ENCODE measurements around the gene BRAP.
"Not testable (repeated sequence)": the region's sequence is repeated elsewhere in the genome, so short reads cannot be mapped to it uniquely, and the experiment has no call there.

The BRAP gene

DNA sequence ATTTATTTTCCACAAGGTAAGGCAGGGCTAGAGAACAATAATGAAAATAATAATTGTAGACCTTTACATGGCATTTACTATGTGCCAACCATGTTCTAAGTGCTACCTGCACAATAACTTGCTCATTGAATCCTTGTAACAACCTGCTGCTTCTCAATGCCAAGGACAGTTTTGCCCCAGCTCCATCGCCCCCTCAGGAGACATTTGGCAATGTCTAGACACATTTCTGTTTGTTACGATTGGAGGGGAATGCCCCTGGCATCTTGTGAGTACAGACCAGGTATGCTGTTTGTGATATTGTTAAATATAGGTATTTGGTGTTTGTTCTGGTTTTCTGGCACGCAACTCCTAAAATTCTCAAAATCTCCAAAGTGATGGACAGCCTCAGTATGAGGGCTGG is 78.5 kb downstream of the BRAP start:
- no peak for DNase-seq (ENCODE audit: low read depth in 2 of 2)

DNA sequence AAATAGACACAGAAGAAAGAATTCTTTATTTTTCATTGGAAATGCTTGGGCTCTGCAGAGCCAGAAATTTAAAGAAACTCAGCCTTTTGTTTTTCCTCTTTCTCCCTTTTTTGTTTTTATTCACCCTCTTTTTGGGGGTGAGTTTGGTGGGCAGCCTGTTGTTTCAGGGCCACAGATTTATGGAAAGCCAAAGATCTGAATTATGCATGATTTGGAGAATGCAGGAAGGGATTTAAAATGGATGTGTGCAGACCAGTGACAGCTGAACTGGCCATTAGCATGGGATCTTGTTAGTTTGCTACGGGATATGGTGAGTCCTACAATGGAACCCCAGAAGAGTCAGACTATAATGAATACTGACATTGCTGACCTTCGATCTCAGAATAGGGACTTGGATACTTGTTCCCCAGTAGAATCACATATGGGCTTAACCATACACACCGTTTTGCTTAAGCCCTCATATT is 79.0 kb downstream of the BRAP start:
- DNase-seq (ENCODE audit: low read depth in 2 of 2), result no peak

DNA sequence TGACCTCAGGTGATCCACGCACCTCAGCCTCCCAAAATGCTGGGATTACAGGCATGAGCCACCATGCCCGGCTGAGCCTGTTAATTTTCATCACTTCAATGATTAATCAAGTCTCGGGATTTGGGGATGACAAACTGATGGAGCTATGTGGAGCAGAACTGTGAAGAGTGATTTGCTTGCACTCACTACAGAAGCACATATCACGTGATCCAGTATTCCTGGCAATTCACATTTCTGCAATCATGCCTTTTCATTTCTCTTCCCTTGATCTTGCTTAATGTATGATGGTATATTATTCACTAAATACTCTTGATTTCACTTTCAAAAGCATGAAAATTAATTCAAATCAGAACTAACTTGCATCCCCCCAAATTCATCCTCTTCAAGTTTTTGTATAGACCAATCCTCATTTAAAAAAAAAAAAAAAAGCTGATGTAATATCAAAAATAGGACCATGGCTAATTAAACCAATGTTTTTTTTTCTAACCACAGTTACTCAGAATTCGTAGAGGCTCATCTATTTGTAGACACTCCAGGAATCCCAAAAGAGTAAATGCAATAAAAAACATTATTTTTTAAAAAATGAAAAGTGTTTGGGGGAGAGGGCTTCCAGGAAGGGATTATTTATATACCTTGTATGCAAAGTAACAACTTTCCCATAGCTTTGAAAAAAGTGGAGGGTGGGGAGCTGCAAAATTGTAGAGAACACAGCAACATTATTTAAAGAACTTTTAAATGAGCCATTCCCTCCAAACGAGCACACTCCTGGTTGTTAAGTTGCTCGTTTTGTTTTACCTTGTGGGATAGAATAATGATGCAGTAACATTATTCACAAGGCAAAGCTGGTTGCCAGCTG is 79.6 kb downstream of the BRAP start:
- DNase-seq (ENCODE audit: low read depth in 2 of 2), result no peak

DNA sequence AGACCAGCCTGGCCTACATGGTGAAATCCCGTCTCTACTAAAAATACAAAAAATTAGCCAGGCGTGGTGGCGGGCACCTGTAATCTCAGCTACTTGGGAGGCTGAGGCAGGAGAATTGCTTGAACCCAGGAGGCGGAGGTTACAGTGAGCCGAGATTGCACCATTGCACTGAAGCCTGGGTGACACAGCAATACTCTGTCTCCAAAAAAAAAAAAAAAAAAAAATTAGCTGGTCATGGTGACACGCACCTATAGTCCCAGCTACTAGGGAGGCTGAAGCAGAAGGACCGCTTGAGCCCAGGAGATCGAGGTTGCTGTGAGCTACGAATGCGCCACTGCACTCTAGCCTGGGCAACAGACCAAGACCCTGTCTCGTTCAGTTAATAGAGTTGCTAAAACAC is 82.9 kb downstream of the BRAP start:
- not testable (repeated sequence) for DNase-seq (ENCODE audit: low read depth in 2 of 2)

DNA sequence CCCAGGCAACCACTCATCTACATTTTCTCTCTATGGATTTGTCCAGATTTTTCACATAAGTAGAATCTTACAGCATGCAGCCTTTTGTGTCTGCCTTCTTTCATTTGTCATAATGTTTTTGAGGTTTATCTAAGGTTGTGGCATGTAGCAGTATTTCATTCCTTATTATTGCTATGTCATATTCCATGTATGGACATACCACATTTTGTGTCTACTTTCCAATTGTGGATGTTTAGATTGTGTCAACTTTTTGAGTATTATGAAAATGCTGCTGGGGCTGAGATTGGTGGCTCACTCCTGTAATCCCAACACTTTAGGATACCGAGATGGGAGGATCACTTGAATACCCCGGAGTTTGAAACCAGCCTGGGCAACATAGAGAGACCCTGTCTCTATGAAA is 83.4 kb downstream of the BRAP start:
- DNase-seq (ENCODE audit: low read depth in 2 of 2), result no peak

DNA sequence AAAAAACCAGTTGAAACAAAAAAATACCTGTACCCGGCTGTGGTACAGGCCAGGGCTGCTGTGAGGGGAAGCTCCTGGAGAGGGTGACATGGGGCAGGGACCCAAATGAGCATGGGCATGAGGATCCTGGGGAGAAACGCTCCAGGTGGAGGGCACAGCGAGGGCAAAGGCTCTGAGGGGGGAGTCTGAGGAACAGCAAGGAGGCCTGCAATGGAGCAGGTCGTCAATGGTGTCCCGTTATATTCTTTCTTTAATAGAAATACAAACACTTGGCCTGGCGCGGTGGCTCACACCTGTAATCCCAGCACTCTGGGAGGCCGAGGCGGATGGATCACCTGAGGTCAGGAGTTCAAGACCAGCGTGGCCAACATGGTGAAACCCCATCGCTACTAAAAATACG is 84.8 kb downstream of the BRAP start:
- DNase-seq (ENCODE audit: low read depth in 2 of 2), result not testable (repeated sequence)

DNA sequence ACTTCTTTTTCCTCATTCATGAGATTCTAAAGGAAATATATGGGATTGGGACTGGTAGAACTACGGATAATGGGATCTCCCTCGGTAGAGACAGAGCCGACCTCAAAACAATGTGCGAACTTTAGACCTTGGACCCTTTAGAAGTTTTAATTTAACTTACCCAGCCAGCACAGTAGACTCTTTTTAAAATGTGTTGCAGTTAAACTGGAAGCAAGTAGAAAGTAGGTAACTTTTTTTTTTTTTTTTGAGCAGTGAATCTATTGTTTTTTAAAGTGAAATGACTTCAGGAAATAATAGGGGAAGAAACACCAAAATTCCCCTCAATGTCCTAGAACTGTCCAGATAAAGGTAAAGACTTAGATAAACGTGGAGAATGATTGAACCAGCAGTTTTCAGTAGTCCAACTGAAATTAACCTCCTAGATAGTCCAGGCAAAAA is 85.5 kb downstream of the BRAP start:
- no peak for DNase-seq (ENCODE audit: low read depth in 2 of 2)

DNA sequence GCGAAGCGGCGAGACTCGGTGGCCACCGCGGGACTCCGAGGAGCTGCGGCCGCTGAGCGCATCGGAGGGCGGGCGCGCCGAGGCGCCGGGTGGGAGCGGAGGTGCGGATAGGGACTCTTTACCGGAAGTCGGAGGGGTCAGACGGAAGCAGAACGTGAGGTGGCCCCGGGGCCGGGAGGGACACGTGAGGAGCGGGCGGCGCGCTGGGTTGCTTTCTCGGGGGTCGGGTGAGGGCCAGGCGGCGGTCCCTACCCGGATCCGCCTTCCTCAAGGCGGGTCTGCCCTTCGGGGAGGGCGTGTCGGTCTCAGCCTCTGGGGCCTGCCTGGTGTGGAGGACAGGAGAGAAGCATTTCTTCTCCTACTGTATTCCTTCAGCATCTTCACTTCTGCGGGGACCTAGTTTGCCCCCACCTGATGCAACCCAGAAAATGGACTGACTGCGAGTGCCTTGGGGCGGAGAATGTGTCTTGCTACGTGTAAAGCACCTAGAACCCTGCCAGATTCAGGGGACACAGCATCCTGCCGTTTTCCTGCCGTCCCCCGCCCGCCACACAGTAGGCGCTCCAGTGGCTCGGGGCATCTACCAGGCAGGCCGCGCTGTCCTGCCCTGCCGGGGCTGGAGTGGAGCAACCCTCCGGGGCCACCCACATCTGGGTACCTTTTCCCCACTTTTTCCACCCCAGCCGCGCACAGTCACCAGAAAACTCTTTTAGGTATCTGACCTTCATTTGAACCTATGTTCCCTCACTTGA is 86.1 kb downstream of the BRAP start:
- DNase-seq (ENCODE audit: low read depth in 2 of 2), result peak; percentile 81 to 86

DNA sequence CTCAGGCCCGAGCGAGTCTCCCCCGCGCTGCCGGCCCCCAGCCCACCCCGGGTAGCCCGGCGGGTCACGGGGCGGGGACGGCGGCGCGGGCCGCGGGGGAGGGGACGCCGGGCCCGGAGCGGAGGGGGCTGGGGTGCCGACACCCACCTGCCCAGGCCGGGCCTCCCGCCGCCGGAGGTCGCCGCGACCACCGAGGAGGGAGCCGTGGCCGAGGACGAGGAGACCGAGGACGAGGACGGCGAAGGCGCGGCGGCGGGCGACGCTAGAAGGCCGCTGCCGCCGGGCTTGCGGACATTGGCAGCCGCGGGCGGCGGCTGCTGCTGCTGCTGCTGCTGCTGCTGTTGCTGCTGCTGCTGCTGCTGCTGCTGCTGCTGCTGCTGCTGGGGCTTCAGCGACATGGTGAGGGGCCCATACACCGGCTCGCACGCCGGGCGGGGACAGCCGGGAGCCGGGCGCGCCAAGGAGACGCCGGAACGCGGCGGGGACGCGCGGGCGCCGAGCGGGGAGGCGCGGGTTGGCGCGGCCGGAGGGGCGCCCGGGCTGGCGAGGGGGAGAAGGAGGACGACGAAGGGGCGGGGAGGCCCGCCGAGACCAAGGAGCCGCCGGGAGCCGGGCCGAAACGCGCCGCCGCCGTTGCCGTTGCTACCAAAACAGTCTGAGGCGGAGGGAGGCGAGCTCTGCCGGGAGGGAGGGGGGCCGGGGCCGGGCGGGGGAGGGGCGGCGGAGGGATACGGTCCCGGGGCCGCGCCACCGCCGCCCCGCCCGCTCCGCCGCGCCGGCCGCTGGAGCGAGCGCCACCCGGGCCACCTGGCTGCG is 86.9 kb downstream of the BRAP start, which contains the start of gene ATXN2:
TSS of gene ATXN2 (minus strand) at position 679 of the 816 bp plus-strand sequence. CDS start at position 398, 281 bp downstream.
- peak; percentile 36 to 48 for DNase-seq (ENCODE audit: low read depth in 2 of 2)

DNA sequence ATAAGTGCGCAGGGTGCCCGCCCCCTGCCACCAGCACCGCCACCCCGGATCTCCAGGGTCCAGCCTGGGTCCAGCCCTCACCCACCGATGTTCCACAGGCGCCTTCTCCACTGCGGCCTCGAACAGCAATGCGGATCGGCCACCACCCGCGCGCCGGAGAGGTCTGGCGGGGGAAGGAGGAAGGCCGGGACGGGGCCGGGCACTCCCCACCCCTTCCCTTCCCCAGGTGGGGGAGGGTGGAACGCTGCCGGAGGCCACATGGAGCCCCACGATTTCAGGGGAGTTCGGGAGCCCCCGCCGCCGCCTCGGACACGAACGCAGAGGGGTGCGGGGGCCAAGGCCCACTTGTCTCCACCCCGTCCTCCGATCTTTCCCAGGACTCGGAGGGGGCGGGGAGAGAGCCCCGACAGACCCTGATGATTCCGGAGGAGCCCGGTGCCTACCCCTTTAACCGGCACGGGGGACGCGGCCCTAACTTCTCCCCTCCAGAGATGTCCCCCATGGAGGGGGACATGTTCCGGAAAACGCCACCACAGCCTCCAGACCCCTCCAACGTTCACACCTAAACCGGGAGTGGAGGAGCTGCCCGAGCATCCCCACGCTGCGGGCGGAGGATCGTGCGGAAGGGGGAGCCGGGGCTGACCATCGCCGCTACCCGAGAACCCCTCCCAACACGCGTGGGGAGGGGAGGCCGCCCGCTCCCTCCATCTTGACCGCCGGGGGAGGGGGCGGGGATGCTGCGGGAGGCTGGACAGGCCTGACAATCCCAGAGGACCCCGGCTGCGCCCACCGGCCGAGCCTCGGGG is 87.7 kb downstream of the BRAP start:
- DNase-seq (ENCODE audit: low read depth in 2 of 2), result peak in 1 of 2 donors; percentile 8

DNA sequence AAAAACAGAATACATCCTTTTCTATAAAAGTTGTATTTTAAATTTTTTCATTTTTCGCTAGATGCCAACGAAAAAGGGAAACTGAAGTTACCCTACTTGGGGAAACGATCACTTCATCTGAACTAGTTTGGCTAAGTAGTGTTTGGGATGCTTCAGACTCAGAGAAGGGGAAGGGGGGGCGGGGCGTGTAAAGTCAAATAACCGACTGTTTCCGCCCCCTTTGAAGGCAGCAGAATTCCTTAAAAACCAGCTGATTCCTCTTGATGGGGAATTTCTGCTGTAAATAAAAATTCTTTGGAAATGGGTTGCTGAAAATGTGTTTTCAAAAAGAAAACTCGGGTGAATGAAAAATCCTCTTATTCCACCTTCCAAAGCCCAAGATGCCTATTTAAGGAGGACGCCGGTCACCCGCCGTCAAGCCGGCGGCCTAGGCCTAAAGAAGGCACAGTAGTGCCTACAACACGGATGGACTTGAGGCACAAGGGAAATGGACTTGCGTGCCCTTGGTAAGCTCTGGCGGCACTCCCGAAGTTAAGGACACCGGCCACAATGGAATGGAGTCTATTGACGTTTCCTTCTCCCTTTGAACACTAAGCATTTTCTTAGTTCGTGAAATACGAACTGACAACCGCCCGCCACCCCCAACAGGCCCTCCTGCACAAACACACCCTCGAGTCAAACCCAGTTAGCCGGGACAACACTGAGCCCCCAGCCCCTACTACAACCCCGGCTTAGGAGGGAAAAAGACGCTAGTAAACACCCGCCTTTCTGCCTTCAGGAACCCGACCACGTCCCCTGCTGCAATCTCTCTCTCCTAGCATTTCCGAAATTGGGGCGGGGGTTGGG is 88.5 kb downstream of the BRAP start:
- peak in 1 of 2 donors; percentile 1 for DNase-seq (ENCODE audit: low read depth in 2 of 2)

DNA sequence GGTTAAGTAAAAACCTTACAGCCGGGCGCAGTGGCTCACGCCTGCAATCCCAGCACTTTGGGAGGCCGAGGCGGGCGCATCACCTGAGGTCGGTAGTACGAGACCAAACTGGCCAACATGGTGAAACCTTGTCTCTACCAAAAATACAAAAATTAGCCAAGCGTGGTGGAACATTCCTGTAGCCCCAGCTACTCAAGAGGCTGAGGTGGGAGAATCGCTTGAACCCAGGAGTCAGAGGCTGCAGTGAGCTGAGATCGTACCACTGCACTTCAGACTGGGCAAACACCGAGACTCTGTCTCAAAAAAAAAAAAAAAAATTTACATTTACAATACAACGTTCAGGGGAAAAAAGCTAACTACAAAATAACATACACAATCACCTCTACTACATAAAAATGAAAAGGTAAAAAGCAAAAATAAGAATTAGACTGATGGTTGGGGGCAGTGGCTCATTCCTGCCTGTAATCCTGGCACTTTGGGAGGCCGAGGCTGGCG is 90.4 kb downstream of the BRAP start:
- DNase-seq (ENCODE audit: low read depth in 2 of 2), result not testable (repeated sequence)
